HG02884 (cell line): ENCODE measurements around the gene RSPH1.
"Not testable (repeated sequence)": the region's sequence is repeated elsewhere in the genome, so short reads cannot be mapped to it uniquely, and the experiment has no call there.

Source experiments
- ATAC-seq: cut with Tn5 transposase; IDR thresholded peaks from one replicate; pipeline ENCODE4 v1.9.1; 2021; ENCODE audit warnings: mild to moderate bottlenecking, moderate library complexity; ENCODE audit not compliant: unreplicated experiment

Gene RSPH1

GRCh38 chr21:42489991-42490390 is 6.0 kb downstream of the RSPH1 start:
- no peak for ATAC-seq

- no peak for ATAC-seq
These were observed 6.9 kb downstream of the RSPH1 start for GRCh38 chr21:42489006-42489563.

- ATAC-seq = no peak
These were observed 9.5 kb downstream of the RSPH1 start for GRCh38 chr21:42486531-42486930.

- ATAC-seq = no peak
These were observed 10.0 kb downstream of the RSPH1 start for GRCh38 chr21:42486072-42486471.

- ATAC-seq = no peak
These were observed 11.1 kb downstream of the RSPH1 start for GRCh38 chr21:42484966-42485365.

GRCh38 chr21:42481169-42481568 is 14.9 kb downstream of the RSPH1 start:
- ATAC-seq = no peak

- no peak for ATAC-seq
These were observed 15.3 kb downstream of the RSPH1 start for GRCh38 chr21:42480736-42481135.

GRCh38 chr21:42479582-42479981 is 16.4 kb downstream of the RSPH1 start:
- ATAC-seq = no peak

GRCh38 chr21:42478504-42478903 is 17.5 kb downstream of the RSPH1 start:
- no peak for ATAC-seq

GRCh38 chr21:42476388-42477331 is 19.4 kb downstream of the RSPH1 start:
- no peak for ATAC-seq

GRCh38 chr21:42475526-42476387 is 20.3 kb downstream of the RSPH1 start:
- no peak for ATAC-seq

- no peak for ATAC-seq
These were observed 21.0 kb downstream of the RSPH1 start for GRCh38 chr21:42475036-42475435.

- no peak for ATAC-seq
These were observed 21.8 kb downstream of the RSPH1 start for GRCh38 chr21:42474043-42474831.

- ATAC-seq = no peak
These were observed 22.5 kb downstream of the RSPH1 start for GRCh38 chr21:42473498-42474042.

GRCh38 chr21:42472521-42472920 is 23.5 kb downstream of the RSPH1 start:
- ATAC-seq = no peak

- no peak for ATAC-seq
These were observed 24.2 kb downstream of the RSPH1 start for GRCh38 chr21:42471716-42472330.

- no peak for ATAC-seq
These were observed 24.8 kb downstream of the RSPH1 start for GRCh38 chr21:42471206-42471605.

- not testable (repeated sequence) for ATAC-seq
These were observed 26.3 kb downstream of the RSPH1 start for GRCh38 chr21:42469726-42470125.

GRCh38 chr21:42469272-42469671 is 26.8 kb downstream of the RSPH1 start:
- ATAC-seq = peak; percentile 50
